IMR-90 (cell line): Measurements from ENCODE around the gene TK1.

ENCODE experiments used
- FOS ChIP-seq: fragments of 150-350 bp; IDR thresholded peaks from 2 replicates; pipeline ENCODE4 v1.6.1; 2016; ENCODE audit warnings: low read depth, low read length
- MAZ ChIP-seq: IDR thresholded peaks from 2 replicates; pipeline ENCODE4 v1.6.1; 2012; ENCODE audit warnings: low read depth, mild to moderate bottlenecking, low read length, improper control_type of control experiment, moderate library complexity, borderline replicate concordance
- MXI1 ChIP-seq: IDR thresholded peaks from 2 replicates; pipeline ENCODE4 v1.6.1; 2012; ENCODE audit warnings: low read depth, mild to moderate bottlenecking, low read length, moderate library complexity, borderline replicate concordance
- POLR2A ChIP-seq: IDR thresholded peaks from 2 replicates; pipeline ENCODE4 v1.6.1; 2012; ENCODE audit warnings: mild to moderate bottlenecking, low read depth, low read length
- RFX5 ChIP-seq: IDR thresholded peaks from 2 replicates; pipeline ENCODE4 v1.8.0; 2012; ENCODE audit warnings: low read depth, mild to moderate bottlenecking, low read length, moderate library complexity
- TF ChIP-seq, protein P1 (sequence below): conservative IDR thresholded peaks from 2 replicates; pipeline ENCODE4 v1.5.1; 2012; ENCODE audit warnings: mild to moderate bottlenecking, low read depth, low read length, improper control_type of control experiment

DNA sequence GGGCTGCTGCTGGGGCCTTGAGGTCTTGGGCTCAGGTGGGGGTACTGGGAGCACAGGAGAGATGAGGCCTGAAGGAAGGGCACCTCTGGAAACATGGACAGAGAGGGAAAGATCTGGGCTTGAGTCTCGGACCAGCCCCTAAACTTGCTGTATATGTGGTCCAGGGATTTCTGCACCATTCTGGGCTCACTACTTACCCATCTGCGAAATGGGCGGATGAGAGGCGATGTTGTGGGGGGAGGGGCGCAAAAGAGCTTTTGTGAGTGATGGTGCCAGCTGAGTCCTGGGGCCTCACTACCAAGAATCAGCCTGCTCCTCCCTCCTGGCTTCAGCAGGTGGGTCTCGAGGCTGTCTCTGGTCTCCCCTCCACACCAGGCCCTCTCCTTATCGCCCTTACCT, 40.4 kb downstream of the TK1 start:
- TF ChIP-seq, protein P1, sequence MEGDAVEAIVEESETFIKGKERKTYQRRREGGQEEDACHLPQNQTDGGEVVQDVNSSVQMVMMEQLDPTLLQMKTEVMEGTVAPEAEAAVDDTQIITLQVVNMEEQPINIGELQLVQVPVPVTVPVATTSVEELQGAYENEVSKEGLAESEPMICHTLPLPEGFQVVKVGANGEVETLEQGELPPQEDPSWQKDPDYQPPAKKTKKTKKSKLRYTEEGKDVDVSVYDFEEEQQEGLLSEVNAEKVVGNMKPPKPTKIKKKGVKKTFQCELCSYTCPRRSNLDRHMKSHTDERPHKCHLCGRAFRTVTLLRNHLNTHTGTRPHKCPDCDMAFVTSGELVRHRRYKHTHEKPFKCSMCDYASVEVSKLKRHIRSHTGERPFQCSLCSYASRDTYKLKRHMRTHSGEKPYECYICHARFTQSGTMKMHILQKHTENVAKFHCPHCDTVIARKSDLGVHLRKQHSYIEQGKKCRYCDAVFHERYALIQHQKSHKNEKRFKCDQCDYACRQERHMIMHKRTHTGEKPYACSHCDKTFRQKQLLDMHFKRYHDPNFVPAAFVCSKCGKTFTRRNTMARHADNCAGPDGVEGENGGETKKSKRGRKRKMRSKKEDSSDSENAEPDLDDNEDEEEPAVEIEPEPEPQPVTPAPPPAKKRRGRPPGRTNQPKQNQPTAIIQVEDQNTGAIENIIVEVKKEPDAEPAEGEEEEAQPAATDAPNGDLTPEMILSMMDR, result no peak
- TF ChIP-seq RFX5, result no peak
- TF ChIP-seq MXI1, result no peak
- TF ChIP-seq FOS, result no peak
- TF ChIP-seq MAZ, result no peak
- TF ChIP-seq POLR2A, result no peak
